ENCODE data around the gene HTR3D.

Gene HTR3D, protein sequence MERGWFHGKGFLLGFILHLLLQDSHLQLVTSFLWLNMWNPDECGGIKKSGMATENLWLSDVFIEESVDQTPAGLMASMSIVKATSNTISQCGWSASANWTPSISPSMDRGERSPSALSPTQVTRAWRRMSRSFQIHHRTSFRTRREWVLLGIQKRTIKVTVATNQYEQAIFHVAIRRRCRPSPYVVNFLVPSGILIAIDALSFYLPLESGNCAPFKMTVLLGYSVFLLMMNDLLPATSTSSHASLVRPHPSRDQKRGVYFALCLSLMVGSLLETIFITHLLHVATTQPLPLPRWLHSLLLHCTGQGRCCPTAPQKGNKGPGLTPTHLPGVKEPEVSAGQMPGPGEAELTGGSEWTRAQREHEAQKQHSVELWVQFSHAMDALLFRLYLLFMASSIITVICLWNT

DNA sequence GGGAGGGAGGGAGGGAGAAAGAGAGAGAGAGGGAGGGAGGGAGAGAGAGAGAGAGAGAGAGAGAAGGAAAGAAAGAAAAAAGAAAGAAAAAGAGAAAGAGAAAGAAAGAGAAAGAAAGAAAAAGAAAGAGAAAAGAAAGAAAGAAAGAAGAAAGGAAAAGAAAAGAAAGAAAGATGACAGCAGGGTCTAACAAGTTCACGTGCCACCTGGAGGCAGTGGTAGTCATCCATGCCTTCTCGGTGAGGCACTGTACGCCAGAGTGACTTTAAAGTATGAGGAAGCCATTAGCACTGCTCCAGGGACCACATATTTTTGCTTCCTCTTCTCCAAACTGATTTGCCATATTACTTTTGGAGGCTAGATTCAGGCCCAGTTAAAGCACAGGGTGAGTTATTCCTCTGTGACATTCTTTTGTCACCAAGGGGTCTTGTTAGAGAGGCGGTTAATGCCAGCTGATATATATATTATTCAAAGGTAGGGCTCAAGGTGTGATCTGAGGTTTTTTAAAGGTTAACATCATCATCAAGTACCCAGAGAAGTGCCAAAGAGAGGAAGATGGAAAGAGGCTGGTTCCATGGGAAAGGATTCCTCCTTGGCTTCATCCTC, at the start of gene HTR3D:
HTR3D (plus strand) TSS at position 556 of the 606 bp plus-strand sequence; CDS start at position 556, 0 bp downstream.
- DNase-seq (ENCODE audit: low read depth, low spot score), result no peak
- H3K4me3 ChIP-seq (ENCODE audit: low read depth, low read length), result no peak within 1 kb of the TSS
- TF ChIP-seq, protein P1, sequence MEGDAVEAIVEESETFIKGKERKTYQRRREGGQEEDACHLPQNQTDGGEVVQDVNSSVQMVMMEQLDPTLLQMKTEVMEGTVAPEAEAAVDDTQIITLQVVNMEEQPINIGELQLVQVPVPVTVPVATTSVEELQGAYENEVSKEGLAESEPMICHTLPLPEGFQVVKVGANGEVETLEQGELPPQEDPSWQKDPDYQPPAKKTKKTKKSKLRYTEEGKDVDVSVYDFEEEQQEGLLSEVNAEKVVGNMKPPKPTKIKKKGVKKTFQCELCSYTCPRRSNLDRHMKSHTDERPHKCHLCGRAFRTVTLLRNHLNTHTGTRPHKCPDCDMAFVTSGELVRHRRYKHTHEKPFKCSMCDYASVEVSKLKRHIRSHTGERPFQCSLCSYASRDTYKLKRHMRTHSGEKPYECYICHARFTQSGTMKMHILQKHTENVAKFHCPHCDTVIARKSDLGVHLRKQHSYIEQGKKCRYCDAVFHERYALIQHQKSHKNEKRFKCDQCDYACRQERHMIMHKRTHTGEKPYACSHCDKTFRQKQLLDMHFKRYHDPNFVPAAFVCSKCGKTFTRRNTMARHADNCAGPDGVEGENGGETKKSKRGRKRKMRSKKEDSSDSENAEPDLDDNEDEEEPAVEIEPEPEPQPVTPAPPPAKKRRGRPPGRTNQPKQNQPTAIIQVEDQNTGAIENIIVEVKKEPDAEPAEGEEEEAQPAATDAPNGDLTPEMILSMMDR (IDR thresholded peaks at IDR 0.05; ENCODE audit: low read depth, low read length), result no peak
- in situ Hi-C loops (cut with HindIII; ENCODE audit: low sequenced_read_pairs), result no loop called here

DNA sequence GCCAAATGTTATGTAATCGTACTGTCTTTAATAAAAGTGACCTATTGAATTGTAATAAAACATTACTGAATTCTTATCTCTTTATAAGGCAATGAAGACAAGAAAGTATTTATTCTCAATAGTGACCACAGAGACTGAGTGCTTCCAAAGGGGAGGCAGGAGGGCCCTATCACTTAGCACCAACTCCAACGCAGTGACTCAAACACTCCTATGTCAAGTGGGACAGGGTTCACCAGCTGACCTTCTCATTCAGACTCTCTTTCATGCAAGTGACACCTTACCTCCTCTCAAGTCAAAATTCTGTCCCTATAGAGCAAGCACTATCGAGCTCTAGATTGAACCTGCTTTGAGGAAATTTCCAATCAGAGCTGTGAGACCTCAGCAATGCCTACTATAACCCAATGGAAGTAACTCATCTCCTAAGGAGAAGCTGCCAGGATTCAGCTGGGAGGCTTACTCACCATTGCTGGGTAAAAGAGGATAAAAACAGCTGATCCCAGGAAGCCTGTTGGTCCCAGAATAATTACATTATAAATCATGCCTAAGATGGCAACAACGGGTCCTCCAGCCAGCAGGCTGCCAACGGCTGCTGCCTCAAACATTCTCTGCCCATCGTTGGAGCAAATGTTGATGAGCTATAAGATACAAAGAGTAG, 49.4 kb upstream of the HTR3D start:
- no peak overlapping the region for H3K4me3 ChIP-seq (ENCODE audit: low read depth, low read length)
- in situ Hi-C loops (cut with HindIII; ENCODE audit: low sequenced_read_pairs), result no loop called here
- TF ChIP-seq, protein P1 (IDR thresholded peaks at IDR 0.05; ENCODE audit: low read depth, low read length), result no peak
- DNase-seq (ENCODE audit: low read depth, low spot score), result no peak

DNA sequence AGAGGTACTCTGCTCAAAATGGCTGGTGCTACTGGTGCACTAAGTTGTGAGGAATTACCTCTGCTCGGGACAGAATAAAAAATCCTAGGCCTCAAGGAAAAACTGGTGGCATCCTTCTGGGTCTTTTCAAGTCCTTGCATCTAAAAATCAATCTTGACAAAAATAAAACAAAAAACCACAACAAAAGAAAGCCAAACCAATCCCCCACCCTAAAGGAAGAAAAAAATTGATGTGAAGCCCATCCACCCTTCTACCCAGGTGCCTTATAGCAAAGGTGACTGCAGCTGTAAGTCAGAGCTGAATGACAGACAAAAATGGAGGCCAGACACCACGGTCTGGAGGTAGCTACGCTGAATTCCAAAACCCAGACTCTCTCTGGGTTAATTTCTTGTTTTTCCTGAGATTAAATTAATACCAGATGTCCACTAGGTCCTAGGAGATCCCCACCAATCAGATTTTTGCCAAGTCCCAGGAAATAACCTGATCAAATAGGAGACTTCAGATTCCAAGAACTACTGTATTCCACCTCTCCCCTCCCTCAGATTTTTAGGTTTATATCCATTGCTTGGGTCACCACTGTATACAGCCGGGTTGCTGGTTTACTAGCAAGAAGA, 47.3 kb upstream of the HTR3D start:
- TF ChIP-seq, protein P1 (IDR thresholded peaks at IDR 0.05; ENCODE audit: low read depth, low read length), result no peak
- no peak overlapping the region for H3K4me3 ChIP-seq (ENCODE audit: low read depth, low read length)
- no peak for DNase-seq (ENCODE audit: low read depth, low spot score)
- in situ Hi-C loops (cut with HindIII; ENCODE audit: low sequenced_read_pairs), result no loop called here

DNA sequence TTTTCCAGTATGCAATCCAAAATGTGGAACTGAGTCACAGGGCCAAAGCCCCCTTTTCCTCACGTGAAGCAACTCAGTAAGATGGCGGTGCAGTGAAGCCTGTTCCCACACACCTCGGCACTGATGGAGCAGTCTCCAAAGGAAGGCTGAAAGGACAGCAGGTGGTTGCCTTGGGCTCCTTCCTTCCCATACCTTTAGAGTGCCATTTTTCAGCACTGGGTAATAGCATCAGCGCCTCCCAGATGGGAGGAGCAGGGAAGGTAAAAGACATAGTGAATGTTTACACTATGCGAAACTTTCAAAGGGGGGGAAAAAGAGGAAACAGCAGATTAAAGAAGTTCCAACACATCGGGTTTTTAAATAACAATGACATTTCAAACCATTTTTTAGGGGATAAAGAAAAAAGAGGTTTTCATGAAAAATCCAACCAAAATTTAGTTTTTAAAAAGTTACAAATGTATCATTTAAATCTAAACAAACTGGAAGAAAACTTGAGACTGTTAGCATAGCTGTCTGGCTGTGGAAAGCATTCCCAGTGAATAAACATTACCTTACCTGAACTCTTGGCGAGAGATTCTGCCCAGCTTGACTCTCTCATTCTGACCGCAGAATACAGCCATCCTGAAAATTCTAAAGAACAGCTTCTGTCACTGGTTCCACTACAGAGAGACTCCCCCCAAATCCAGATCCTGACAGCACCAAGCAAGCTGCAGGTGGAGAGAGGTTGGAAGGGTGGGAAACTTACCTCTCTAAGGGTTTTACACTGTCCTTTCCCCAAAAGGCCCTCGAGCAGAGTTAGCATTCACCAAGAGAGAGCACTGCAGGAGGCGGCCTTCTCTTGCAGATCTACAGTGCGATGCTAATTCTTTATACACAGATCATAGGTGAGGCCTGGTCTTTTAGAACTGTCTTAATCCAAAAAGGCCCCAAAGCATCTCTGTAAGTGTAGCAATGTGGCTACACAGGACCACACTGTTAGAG, 46.5 kb upstream of the HTR3D start:
- in situ Hi-C loops (cut with HindIII; ENCODE audit: low sequenced_read_pairs), result no loop called here
- no peak overlapping the region for H3K4me3 ChIP-seq (ENCODE audit: low read depth, low read length)
- TF ChIP-seq, protein P1 (IDR thresholded peaks at IDR 0.05; ENCODE audit: low read depth, low read length), result no peak
- DNase-seq (ENCODE audit: low read depth, low spot score), result no peak

DNA sequence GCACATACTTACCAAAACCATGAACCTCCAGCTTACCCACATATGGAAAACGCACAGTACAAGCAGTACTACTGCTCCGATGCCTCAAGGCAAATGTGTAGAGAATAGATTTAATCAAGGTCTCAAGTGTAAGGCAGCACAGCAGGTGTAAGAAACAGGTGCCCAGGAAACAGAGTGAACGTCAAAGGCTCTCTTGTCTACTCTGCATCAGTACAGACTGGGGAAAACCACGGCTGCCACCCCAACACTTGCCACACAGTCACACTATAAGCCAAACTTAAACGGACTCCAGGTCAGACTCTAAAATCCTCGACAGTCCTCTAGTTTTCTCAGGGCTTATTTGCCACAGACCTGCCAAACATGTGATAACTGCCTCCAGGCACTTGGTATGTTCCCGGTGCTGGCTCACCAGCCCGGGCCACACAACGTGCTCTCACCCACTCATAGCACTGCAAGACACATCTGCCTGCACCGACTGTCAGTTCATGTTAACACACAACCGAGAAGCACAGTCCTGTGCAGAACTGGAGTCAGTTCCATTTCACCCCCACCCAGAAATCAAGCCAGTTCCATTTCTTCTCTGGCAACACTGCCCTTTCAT, 44.4 kb upstream of the HTR3D start:
- TF ChIP-seq, protein P1 (IDR thresholded peaks at IDR 0.05; ENCODE audit: low read depth, low read length), result no peak
- in situ Hi-C loops (cut with HindIII; ENCODE audit: low sequenced_read_pairs), result no loop called here
- no peak overlapping the region for H3K4me3 ChIP-seq (ENCODE audit: low read depth, low read length)
- DNase-seq (ENCODE audit: low read depth, low spot score), result no peak
